ENCODE data around the gene IRX5. TPM values are rescaled to one million over a fixed set of nuclear protein-coding genes. Genes with fewer than 3 reads are reported as not detected.

IRX5 gene
- polyA plus RNA-seq (0.14 and 0.26 TPM in 2 replicates), polyA minus RNA-seq (not detected in 2 replicates)

DNA sequence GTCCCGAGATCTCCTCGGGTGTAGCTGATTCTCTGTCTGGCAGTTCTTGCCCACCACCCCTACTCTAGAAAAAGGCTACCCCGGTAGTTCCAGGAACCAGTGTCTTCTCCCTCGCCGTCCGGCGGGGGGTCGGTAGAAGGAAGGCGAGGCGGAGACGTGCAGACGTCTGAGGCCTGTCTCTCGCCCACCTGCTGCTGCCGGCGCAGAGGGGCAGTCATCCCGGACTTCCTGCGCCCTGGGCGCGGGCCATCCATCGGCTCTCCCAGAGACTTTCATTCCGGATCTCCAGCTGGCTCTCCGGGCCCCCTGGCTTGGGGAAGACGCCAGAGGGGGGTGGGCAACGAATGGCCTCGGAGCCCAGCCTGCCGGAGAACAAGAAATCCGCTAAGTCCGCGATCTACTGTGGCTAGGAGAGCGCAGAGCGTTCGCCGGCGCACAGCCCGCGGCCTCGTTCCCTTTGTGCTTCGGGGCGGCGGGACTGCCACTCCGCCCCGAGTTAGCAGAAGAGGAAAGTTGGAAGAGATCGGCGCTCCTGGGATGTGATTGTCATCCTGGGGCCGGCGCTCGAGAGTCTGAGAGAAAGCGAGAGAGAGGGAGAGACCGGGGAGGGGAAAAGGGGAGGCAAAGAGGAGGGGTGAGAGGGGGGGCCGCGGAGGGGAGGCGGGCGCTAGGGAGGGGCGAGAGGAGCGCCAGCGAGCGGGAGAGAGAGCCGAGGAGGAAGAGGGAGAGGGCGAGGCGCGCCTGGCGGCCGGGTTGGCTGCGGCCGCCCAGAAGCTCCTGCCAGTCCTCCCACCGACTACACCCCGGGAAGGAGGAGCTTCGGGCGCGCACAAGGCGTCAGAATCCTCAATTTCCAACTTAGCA, at the start of gene IRX5:
Gene IRX5 (plus strand): TSS at position 861 of the 864 bp plus-strand sequence. CDS start 334 bp downstream, outside the sequence.
- no peak within 1 kb of the TSS for H3K9ac ChIP-seq (ENCODE audit: low read length)
- no peaks in the 10 kb centered on the region for H3F3A ChIP-seq (ENCODE audit: insufficient read depth, low read length, poor library complexity, severe bottlenecking)
- TF ChIP-seq EZH2 (IDR thresholded peaks at IDR 0.05; ENCODE audit: borderline replicate concordance, insufficient read depth, low read length, poor library complexity, severe bottlenecking) (peak; percentile 43), SMC3 (conservative IDR thresholded peaks at IDR 0.05; ENCODE audit: poor library complexity) (no peak)
- no peak within 1 kb of the TSS for H2AFZ ChIP-seq (ENCODE audit: low read depth, low read length)
- peaks cover 89% of the 10 kb centered on the region for H3K27me3 ChIP-seq (ENCODE audit: insufficient read depth, low read depth, low read length)
- peak within 1 kb of the TSS; percentile 60 for H3K4me3 ChIP-seq (ENCODE audit: low read length)
- no peaks in the 10 kb centered on the region for H3K79me2 ChIP-seq (replicated peaks; ENCODE audit: insufficient read depth, low read length)
- no peaks in the 10 kb centered on the region for H4K20me1 ChIP-seq (ENCODE audit: insufficient read depth)
- H3K9me3 ChIP-seq (ENCODE audit: low read length), result no peaks in the 10 kb centered on the region
- no peak within 1 kb of the TSS for H3K4me2 ChIP-seq (ENCODE audit: low read length)
- H3K9me2 ChIP-seq (ENCODE audit: insufficient read depth, low read length), result no peaks in the 10 kb centered on the region
- H3K36me3 ChIP-seq (ENCODE audit: insufficient read depth, low read length), result no peaks in the 10 kb centered on the region
- H3K27ac ChIP-seq (ENCODE audit: low read length), result no peak within 1 kb of the TSS

GRCh38 chr16:54882556-54882955, 48.1 kb upstream of the IRX5 start:
- H3K36me3 ChIP-seq (ENCODE audit: insufficient read depth, low read length), result no peaks in the 10 kb centered on the region
- TF ChIP-seq RAD21 (conservative IDR thresholded peaks at IDR 0.05) (no peak), REST (IDR thresholded peaks at IDR 0.05; ENCODE audit: borderline replicate concordance) (no peak), EZH2 (IDR thresholded peaks at IDR 0.05; ENCODE audit: borderline replicate concordance, insufficient read depth, low read length, poor library complexity, severe bottlenecking) (no peak), EP300 (conservative IDR thresholded peaks at IDR 0.05; ENCODE audit: poor library complexity, severe bottlenecking) (no peak), CTCF (IDR thresholded peaks at IDR 0.05; ENCODE audit: poor library complexity, severe bottlenecking) (no peak), TAF1 (IDR thresholded peaks at IDR 0.05; ENCODE audit: low read depth) (no peak), MXI1 (conservative IDR thresholded peaks at IDR 0.05; ENCODE audit: poor library complexity, severe bottlenecking) (no peak), SMC3 (conservative IDR thresholded peaks at IDR 0.05; ENCODE audit: poor library complexity) (no peak), POLR2AphosphoS5 (IDR thresholded peaks at IDR 0.05) (no peak)
- H4K20me1 ChIP-seq (ENCODE audit: insufficient read depth), result no peaks in the 10 kb centered on the region
- no peaks in the 10 kb centered on the region for H3F3A ChIP-seq (ENCODE audit: insufficient read depth, low read length, poor library complexity, severe bottlenecking)
- H3K79me2 ChIP-seq (replicated peaks; ENCODE audit: insufficient read depth, low read length), result no peaks in the 10 kb centered on the region
- H3K27ac ChIP-seq (ENCODE audit: low read length), result no peak overlapping the region
- H3K9me3 ChIP-seq (ENCODE audit: low read length), result no peaks in the 10 kb centered on the region
- H3K4me2 ChIP-seq (ENCODE audit: low read length), result no peak overlapping the region
- H2AFZ ChIP-seq (ENCODE audit: low read depth, low read length), result no peak overlapping the region
- H3K9me2 ChIP-seq (ENCODE audit: insufficient read depth, low read length), result no peaks in the 10 kb centered on the region
- no peak overlapping the region for H3K4me3 ChIP-seq (ENCODE audit: low read length)
- H3K27me3 ChIP-seq (ENCODE audit: insufficient read depth, low read depth, low read length), result no peaks in the 10 kb centered on the region
- H3K9ac ChIP-seq (ENCODE audit: low read length), result no peak overlapping the region

Measured in neural cell (in vitro differentiated cells).